ENCODE data around the gene PCOLCE2.
"Not testable (repeated sequence)": the region's sequence is repeated elsewhere in the genome, so short reads cannot be mapped to it uniquely, and the experiment has no call there.

The PCOLCE2 gene

DNA sequence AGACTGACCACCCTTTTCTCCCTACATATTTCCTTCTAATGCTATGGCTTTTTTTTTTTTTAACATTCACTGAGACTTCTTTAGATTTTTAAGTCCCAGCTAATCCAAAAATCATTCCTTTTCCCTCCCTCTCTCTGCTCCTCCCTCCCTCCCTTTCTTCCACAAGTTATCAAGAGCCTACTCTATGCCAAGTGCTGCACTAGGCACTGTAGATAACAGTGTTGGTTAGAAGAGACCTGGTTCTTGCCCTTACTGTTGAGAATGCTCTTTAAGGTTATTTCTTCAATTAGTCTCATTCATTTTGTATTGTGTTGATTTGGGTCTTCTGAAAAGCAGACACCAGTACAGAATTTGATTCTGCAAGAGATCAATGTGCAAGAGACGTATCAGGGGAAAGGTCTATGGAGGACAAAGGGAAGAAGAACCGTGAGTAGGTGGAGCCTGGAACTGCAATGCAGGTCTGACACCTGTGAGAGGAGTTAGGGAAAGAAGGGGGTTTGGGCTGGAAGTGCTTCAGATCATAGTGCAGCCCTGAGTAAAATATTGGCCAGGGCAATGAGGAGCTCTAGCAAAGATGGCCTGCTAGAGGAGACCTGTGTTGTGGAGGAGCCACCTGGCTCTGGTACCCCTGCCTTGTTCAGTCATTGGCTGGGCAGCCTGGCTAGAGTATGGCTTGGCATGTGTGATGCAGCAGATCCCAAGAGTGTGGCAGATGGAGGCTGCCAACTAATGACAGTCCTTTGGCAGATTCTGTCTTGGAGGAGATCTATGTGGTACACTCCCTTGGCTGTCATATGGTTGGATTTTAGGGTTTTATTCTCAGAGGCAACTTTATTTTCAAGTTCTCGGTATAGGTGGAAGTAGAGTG, 9.7 kb upstream of the PCOLCE2 start:
- DNase-seq: no peak

DNA sequence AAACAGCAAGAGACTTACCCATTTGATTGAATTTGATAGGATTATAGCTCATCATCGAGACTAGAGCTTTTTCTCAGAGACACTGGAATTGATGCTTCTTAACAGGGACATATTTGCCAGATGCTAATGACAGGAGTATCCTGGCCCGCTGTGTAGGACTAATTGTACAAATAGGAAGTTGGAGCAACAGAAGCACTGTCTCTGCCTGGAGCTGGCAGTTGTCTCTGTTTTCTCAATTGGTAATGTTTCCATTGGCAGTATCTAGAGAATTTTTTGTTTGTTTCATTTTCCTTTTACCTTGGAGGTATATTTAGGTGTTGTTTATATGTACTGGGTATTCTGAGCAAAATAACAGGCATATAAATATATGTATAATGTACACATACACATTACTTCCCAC, 8.9 kb upstream of the PCOLCE2 start:
- DNase-seq: no peak

DNA sequence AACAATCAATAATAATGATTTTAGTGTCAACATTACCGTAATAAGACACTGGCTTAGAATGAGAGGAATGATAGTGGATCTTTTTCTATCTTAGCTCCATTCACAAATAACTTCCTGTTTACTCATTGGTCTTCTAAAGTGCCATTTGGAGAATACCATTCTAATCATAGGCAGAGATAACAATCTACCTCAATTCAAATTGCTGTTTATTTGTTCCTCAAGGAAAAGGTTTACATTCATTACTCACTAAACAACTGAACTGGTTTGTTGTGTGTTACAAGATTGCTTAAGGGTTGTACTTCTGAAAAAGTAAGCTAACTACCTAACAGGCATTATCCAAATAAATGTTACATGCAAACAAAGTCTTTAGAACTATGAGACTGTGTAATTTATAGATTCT, 8.1 kb upstream of the PCOLCE2 start:
- DNase-seq: no peak

DNA sequence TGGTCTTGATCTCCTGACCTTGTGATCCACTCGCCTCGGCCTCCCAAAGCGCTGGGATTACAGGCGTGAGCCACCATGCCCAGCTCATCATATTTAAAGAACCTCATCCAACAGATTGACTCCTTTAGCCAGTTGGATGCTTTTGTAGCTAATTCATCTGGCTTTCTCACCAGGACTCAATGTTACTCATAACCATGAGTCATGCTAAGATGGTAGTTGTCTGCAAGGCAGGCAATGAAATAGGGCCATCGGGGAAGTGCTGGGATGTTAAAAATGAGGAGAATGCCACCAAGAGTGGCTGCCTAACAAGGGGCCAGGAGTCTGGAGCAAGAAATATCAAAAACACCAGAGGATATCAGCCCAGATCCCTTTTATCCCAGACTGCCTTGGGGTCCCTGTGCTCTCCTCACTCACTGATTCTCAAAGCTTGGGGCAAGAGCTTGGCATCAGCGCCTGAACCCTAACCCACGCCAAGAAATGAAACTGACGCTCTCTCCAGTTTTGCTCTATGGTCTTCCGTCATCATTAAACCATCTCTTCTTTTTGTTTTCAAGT, 7.4 kb upstream of the PCOLCE2 start:
- no peak for DNase-seq

DNA sequence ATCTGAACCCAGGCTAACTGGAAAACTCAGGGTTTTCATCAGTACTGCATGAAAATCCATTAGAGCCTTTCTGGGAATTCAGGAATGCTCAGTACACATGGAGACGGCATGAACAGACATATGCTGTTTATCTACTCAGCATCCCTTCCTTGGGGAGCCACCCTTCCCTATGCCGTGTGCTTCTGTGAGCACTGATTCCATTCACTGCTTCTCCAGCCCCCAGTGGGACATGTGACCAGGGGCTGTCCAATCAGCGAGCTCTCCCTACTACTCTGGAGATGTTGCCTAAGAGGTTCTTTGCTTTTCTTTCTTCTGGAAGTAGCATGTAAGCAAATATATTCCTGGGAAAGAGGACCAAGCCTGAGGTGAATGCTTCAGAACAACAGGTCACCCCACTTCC, 5.6 kb upstream of the PCOLCE2 start:
- DNase-seq: peak; percentile 9

DNA sequence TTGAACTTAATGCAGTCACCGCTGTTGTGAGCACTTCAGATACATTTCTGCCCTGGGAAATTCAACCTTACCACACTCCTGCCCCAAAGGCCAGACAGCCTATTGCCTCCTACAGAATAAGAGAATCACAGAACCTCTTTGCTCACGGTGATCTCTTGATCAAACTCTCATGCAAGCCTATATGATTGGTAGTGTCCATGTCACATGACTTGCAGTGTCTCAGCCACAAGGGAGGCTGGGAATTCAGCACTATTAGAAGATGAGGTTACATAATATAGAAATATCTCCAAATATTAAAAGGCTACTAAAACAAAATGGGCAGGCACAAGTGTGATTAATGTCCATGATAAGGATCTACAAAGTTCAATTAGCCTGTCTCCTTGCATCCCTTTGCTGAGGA, 3.8 kb upstream of the PCOLCE2 start:
- no peak for DNase-seq

DNA sequence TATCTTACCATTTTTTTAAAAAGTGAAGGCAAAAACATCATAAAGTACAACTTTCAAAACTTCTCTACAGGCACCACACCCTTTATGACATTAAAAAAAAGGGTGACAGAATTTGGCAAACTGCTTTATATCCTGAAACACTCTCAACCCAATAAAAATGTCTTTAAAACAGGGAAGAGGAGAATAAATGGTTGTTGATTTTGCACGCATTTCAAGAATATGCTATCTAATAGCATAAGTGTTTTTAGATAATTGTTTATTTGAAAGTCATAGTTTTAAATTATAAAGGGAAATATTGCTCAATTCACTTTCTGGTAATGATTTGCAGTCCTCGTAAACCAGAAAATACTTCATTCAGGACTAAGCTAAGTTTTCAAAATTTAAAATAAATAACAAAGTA, 1.7 kb upstream of the PCOLCE2 start:
- DNase-seq: no peak

DNA sequence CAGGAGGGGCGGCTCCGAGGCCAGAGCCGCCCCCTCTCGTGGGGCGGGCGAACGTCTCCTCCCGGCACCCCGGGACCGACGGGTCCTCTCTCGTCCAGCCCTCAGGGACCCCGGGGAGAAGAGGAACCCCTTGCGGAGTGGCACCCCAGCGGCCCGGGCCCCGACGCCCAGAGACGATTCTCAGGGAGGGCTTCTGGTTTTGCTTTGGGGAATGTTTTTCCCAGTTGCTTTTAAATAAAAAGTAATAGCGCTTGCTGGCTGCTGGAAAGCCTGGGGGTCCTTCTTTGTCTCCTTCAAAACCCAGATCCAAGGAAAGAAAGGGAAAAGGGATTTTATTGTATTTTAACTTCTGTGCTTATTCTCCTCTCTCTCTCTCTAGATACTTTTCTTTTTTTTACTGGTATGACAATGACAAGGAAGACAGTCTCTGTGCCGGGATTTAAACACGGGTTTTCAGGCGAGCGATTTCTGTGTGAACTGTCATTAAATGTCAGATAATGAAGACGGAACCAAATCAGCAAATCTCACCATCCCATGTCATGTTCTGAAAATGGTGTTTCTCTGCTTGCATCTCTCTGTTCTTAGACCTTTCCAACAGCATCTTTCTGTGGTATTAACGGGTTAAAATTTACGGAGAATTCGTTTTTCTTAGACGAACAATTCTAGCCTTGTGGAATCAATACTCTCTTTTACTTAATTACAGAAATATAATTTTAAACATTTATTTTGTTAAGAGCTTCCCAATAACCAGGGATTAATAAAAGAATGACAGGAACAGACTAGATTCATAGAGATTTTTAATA, 530 bp upstream of the PCOLCE2 start:
- peak; percentile 43 for DNase-seq

DNA sequence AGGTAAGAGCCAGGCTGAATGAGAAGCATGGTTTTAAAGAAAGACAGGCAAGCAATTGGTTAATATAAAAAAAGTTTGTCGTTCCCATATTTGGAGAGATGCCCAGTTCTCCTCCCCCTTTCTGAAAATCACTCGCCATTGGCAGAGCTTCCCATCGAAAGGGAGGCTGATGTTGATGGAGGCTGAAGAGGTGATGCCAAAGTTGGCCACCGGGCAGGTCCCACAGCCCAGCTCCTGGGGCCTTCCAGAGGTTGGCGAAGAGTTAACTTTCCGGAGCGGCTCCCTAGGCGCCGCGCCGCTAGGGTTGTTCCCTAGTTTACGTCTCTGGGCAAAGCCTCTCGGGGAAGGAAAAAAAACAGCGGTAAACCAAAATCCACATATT, 793 bp downstream of the PCOLCE2 start:
- DNase-seq: peak; percentile 87

DNA sequence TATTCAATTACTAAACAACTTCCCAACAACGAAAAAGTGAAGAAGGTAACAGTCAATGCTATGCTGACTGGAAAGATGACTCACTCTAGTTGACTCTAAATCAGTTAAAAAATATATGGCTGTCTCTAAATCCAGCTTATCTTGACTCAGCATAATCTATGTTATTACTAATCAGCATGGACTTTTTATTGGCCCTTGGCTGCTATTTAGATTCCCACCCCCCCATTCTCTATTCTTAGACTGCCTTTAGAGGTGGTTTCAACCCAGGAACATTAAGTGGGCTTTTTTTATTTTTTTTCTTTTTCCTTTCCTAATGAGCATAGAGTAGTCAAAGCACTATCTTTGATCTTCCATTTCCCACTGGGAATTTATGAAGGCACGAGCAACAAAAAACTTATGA, 1.9 kb downstream of the PCOLCE2 start:
- peak; percentile 48 for DNase-seq

DNA sequence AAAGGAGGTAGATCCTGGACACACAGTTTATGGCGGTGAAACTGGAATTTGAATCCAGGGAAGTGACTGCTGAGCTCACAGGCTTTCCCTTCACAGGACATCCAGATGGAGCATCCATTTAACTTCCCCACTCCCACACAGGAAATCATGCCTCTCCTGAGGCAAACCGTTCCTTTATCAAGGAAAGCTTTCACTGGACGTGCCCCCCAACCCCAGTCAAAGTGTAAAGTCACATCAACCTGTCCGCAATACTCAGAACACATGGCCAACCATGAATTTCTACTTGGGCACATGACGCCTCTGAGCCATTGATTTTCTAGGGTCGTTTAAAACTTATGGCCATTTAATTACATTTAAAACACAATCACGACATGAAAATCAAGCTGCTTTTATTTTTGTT, 2.9 kb downstream of the PCOLCE2 start:
- no peak for DNase-seq

DNA sequence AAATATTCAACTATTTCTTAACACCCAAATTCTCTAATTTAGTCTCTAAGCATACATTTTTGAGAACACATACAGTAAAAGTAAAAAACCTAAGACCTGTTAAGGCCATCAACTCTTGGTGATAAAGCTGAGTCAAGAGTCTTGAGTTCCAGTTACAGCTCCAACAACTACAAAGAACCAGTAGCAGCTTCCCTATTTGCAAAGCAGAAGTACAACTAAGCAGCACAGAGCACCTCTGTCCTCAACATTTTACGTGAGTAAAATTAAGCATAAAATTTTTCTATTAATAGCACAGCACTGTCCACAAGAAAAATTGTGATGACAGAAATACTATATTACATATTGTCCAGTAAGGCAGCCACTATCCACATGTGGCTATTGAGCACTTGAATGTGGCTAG, 4.4 kb downstream of the PCOLCE2 start:
- no peak for DNase-seq

DNA sequence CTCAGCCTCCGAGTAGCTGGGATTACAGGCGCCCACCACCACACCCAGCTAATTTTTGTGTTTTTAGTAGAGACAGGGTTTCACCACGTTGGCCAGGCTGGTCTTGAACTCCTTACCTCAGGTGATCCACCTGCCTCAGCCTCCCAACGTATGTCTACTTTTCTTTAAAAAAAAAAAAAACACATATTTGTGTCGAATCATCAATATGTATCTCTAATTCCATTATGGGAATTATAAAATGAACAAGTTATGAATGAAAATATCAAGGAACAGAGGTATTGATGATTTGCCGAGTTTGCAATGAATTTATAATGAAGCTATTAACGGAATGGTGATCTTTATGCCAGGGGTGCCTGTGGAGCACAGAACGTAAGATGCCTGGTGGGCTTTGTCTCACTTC, 5.3 kb downstream of the PCOLCE2 start:
- not testable (repeated sequence) for DNase-seq

DNA sequence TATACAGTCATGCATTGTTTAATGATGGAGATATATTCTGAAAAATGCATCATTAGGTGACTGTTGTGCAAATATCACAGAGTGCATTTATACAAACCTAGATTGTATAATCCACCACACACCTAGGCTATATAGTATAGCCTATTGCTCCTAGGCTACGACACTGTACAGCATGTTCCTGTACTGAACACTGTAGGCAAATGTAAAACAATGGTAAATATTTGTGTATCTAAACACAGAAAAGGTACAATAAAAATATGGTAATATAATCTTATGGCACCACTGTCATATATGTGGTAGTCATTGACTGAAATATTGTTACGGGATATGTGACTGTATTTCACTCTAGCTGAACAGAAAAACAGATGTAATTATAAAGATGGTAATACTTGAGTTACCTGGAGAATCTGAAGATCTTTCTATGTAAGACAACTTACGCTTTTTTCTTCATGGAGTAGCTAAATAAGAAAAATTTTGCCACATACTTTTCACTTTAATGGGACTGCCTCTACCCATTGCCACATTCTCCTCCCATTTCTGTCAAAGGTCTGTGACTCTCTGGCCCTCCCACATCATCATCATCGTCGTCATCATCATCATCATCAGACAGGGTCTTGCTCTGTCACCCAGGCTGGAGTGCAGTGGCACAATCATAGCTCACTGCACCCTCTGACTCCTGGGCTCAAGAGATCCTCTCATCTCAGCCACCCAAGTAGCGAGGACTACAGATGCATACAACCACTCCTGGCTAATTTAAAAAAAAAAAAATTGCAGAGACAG, 7.2 kb downstream of the PCOLCE2 start:
- no peak for DNase-seq

DNA sequence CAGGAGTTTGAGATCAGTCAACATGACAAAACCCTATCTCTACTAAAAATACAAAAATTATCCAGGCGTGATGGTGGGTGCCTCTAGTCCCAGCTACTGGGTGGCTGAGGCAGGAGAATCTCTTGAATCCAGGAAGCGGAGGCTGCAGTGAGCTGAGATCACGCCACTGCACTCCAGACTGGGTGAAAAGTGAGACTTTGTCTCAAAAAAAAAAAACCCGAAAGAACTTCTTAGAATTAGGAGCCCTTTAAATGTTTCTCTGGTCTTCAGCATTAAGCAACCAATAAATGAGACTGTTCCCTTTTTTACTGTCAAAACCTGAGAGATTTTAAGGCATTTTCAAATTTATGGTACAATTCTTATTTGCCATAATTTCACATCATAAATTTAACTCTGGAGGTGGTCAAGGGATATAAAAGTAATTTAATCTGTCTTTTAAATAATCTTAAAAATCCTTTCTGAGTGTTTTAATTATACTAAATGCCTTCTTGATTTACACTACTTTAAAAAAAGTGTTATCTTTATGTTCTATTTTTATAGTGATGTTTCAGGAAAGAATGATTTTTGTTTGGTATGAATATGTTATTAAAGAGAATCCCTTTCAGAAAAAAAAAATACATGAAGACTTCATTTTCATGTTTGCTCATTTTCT, 10.1 kb downstream of the PCOLCE2 start:
- no peak for DNase-seq

DNA sequence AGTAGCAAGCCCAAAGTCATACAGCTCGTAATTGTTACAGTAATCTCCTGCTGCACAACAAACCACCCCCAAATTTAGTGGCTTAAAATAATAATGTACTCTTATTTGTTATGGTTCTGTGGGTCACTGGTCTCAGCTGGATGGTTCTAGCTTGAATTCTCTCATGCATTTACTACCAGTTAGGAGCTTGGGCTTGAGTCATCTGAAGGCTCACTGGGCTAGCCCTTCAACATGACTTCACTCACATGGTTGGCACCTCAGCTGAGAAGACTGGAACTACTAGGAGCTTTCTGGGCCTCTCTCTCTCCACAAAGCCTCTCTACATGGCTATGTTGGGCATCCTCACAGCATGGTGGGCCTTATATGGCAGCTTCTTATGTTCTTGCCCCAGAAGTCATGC, 12.5 kb downstream of the PCOLCE2 start:
- no peak for DNase-seq

DNA sequence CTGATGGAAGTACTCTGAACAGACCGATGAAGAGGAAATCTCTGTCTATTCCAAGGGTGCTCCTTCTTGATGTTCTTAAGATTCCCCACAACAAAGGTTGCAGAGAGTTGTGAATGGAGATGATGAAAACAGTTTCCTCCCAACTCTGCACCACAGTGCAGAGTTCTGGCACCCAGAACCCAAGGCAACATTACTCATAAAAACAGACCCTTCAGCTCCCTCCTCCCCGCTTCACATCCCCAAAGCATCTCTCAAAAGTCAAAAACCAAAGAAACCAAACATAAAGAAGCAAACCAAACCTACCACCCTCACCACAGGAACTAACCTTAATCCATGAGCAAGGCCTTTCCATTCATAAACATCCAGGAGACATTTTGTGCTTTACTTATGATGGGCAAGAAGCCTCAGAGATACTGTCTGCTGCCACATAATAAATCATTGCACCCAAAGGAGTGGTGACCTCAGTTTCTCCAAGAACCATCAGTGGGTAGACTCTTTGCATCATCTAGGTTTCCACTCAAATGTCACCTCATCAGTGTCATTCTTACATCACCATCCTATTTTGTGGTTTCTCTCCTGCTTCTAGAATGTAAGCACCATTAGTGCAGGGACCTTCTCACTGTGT, 13.2 kb downstream of the PCOLCE2 start:
- no peak for DNase-seq

DNA sequence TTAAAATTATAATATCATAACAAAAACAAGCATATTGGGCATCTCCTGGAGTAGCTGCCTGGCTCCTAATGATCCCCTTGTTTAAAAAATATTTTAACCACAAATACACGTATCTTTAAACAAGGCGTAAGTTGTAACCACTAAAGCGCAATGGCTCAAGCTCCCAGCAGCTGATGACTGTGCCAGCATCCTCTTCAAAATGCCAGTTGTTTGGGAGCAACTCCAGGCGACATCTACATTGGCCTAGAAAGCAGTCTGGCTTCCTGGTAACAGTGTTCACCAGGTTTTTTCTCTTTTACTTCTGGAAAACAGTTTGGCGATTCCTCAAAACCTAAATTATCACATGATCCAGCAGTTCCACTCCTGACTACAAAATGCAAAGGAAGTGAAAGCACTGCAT, 13.8 kb downstream of the PCOLCE2 start:
- no peak for DNase-seq

DNA sequence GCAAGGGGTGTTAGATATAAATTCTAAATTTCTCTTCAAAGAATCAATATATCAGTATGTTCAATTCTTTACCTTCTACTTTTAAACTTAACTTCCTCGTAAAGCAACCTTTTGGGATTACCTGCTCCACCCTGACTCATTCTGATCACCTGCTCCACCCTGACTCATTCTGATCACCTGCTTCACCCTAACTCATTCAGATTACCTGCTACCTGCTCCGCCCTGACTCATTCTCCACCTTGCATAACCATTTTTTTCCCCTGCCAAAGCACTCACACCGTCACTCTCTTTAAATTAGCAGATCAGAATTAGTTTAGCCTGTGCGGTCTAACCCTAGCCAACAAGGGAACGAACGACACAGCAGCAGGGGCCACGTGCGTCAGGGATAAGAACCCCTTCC, 20.5 kb downstream of the PCOLCE2 start:
- not testable (repeated sequence) for DNase-seq

DNA sequence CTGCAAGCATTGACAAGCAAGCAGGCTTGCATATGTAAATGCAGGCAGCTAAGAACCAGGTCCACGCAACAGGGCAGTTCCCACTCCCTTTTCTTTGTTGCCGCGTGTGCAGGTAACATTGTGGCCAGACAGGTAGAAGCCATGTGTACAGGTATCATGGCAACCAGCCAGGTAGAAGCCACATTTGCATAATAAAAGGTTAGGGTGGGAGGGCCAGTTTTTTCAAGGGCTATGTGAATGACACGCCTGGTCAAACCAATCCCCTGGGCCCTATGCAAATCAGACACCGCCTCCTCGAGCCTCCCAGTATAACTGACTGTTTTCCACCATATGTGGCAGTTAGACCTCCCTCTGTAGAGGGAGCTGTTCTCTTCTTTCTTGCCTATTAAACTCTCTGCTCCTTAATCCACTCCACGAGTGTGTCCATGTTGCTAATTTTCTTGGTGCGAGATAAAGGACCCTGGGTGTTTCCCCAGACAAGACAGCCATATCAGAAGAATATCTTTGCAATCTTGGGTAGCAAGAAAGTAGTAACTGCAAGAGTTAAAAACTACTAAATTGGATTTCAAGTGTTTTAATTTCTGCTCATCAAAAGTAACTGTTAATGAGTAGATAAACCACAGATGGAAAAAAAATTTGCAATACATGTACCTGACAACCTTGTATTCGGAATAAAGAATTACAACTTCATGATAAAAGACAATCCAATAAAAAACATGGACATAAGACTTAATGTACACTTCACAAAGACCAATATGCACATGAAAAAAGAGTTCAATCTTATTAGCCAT, 21.8 kb downstream of the PCOLCE2 start:
- peak; percentile 42 for DNase-seq
